Epidermal melanocyte (primary cell): ENCODE results near the gene MYO9A.

Source experiments
- DNase-seq: peaks from one replicate; pipeline ENCODE4 v3.0.0; 2011; ENCODE audit warnings: low spot score; ENCODE audit not compliant: insufficient read length

Gene MYO9A, protein sequence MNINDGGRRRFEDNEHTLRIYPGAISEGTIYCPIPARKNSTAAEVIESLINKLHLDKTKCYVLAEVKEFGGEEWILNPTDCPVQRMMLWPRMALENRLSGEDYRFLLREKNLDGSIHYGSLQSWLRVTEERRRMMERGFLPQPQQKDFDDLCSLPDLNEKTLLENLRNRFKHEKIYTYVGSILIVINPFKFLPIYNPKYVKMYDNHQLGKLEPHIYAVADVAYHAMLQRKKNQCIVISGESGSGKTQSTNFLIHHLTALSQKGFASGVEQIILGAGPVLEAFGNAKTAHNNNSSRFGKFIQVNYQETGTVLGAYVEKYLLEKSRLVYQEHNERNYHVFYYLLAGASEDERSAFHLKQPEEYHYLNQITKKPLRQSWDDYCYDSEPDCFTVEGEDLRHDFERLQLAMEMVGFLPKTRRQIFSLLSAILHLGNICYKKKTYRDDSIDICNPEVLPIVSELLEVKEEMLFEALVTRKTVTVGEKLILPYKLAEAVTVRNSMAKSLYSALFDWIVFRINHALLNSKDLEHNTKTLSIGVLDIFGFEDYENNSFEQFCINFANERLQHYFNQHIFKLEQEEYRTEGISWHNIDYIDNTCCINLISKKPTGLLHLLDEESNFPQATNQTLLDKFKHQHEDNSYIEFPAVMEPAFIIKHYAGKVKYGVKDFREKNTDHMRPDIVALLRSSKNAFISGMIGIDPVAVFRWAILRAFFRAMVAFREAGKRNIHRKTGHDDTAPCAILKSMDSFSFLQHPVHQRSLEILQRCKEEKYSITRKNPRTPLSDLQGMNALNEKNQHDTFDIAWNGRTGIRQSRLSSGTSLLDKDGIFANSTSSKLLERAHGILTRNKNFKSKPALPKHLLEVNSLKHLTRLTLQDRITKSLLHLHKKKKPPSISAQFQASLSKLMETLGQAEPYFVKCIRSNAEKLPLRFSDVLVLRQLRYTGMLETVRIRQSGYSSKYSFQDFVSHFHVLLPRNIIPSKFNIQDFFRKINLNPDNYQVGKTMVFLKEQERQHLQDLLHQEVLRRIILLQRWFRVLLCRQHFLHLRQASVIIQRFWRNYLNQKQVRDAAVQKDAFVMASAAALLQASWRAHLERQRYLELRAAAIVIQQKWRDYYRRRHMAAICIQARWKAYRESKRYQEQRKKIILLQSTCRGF (N-terminal part only)

GRCh38 chr15:72118017-72118978, at the start of gene MYO9A, which contains the start of gene SENP8:
Gene MYO9A, minus strand, starts transcription at chr15:72118150. Its CDS starts 71,587 bp downstream, at chr15:72046563.
Gene SENP8, plus strand, starts transcription at chr15:72118403. Its CDS starts 21,221 bp downstream, at chr15:72139624.
- DNase-seq, result peak; percentile 77

GRCh38 chr15:72167445-72167844, 49.5 kb upstream of the MYO9A start:
- no peak for DNase-seq

DNA sequence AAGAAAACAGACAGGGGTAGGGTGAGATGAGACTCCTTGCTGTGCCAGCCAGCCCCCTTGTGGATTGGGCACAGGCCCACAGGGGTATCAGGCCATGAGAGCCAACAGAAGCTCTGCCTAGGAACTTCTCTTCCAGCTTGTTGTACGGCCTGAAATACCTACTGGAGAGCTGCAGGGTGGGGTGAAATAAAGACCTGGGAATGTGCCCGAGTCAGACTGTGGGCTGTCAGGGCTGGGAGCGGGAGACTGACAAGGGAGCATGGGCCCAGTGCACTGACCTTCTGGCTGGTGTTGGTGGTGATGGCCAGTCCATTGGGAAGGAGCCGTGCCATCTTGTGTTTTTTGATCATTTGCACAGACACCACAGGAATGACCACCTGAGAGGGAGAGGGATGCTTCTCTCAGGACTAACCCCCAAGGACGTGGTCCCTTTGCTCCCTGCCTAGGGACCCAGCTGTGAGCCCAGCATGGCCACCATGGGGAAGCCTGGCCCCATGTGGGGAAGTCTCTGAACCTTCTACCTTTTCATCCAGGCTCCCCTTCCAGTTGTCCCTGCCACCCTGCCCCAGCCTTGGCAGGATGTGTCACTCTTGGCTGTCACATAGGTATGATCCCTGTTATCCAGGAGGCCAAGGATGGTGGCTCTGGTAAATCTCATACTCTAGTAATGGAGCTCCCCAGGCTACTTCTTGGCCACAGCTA, 48.9 kb upstream of the MYO9A start:
- no peak for DNase-seq

- DNase-seq, result no peak
Observed at GRCh38 chr15:72163719-72164118, 45.8 kb upstream of the MYO9A start.

GRCh38 chr15:72162569-72162968, 44.6 kb upstream of the MYO9A start:
- no peak for DNase-seq

DNA sequence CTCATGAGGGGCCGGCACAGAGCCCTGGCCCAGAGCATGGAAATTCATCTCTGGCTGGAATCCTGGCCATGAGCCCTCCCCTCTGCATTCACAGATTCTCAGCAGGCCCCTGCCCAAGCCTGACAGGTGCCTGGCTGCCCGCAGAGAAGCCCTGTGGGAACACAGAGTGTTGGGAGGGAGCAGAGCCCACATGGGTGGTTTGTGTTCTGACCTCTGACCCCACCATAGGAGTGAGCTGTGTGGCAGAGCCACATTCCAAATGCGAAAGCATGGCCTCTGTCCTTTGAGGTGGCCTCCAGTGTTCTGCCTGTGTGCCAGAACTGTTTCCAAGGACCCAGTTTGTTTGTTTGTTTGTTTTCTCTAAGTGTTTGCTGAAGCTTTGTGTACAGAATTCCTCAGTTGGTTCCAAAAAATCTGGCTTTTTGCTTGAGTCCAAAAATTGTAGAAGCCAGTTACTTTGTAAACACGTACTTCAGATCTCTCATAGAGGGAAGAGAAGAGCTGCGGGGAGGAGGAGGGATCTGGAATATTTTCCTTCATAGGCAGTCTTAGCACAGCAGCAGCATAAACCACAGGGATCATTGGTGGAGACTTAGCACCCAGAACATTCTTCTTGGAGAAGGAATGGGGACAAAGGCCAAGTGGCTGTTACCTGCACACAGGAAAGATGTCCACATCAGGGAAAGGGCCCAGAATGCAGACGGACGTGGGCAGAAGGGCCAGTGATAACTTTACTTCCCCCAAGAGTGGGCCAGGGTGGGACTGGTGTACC, 43.6 kb upstream of the MYO9A start:
- no peak for DNase-seq

- DNase-seq, result no peak
Observed at GRCh38 chr15:72160696-72161245, 42.8 kb upstream of the MYO9A start.

- no peak for DNase-seq
Observed at GRCh38 chr15:72156928-72157327, 39.0 kb upstream of the MYO9A start.

DNA sequence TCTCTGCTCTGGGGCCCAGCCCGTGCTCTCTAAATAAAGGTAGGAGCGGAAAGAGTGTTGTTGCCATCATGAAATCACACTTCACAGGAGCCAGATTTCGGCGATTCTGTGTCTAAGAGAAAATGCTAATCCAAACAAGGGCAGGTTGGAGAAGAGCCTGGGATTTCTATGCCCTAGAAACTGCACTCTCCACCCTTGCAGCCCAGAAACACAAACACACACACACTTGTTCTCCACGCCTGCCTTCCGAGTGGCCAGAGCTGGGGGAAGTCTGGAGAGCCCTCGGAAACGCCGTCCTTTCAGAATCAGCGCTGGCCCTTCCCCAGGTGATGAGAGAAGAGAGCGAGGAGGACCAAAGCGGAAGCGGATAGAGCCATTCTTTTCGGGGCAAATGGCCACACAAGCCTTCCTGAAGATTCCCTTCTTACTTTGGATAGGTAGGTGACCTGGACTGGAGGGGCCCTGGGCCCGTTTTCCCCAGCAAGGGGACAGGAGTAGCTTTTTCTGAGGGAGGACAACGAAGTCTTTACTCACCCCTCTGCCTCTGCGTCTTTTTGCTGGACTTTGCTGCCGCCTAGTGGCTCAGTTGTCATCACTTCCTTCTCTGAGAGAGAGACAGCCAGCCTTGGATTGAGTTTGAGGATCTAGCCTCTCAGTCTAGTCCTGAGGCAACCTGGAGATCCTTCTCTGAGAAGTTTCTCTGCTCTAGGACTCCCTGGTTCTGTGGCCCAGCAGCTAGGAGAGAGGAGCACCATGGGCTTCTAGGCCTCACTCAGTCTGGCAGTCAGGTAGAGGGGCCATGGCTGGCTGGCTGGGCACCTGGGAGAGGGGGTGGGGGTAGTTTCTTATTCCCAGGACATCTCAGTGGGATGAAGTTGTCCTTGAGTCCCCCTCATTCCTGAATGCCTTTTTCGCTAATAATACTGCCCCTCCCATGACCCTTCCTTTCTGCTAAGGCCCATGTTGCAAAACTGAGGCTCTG, 38.0 kb upstream of the MYO9A start:
- DNase-seq, result peak; percentile 83

GRCh38 chr15:72155003-72155621, 37.2 kb upstream of the MYO9A start:
- DNase-seq, result peak; percentile 48

- no peak for DNase-seq
Observed at GRCh38 chr15:72154316-72154715, 36.4 kb upstream of the MYO9A start.

DNA sequence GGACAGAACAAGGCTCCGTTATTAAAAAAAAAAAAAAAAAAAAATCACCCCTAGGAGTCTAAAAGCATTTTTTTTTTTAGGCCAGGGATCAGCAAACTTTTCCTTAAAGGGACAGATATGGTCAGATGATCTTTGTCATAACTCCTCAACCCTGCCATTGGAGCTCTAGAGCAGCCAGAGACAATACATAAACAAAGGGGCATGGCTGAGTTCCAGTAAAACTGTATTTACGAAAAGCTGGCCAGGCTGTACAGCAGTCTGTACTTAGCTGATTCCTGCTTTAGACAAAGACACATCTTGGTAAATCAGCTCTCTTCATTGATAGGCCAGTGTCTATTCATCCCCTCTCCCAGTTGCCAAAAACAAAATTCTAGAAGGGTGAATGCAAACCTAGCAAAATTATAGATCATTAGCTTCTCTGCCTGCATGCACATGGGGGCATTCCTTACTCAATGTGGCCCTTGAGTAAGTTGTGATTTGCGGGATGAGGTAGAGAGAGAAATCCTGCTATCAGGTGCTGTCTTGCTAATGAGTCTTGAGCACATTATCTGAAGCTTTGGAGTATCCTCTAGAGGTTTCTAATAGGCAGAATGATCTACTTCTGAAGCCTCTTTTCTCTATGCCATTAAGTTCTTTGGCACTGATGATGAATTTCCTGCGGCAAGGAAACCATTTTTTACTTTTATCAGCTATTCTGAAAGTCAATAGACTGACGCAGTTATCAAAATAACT, 35.5 kb upstream of the MYO9A start:
- no peak for DNase-seq

DNA sequence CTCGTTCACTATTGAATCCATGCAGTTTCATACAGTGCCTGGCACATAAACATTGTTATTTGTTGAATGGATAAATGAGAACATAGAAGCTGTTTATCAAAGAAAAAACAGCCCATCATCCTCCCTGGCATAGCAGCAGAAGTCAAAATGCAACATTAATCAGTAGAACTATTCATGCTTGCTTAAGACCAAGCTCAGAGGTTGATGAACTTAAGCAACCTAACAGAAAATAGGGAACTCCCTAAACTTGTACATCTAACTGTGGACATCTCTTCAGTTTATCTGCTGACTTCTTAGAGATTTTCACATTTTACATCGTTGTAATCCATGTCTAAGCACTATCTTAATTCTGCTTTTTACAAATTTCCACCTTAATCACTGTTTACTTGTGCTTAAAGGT, 29.5 kb upstream of the MYO9A start:
- no peak for DNase-seq

- DNase-seq, result no peak
Observed at GRCh38 chr15:72146934-72147333, 29.0 kb upstream of the MYO9A start.

- no peak for DNase-seq
Observed at GRCh38 chr15:72146221-72146620, 28.3 kb upstream of the MYO9A start.
